Superior temporal gyrus (tissue), 1 donor: ENCODE measurements around the gene OSBPL6.
"Not testable (repeated sequence)": the region's sequence is repeated elsewhere in the genome, so short reads cannot be mapped to it uniquely, and the experiment has no call there.

Experiments
- DNase-seq: peaks from one replicate; pipeline ENCODE4 v3.0.0-alpha.2; 2016; ENCODE audit errors: extremely low spot score

Gene OSBPL6

GRCh38 chr2:178350051-178350450 is 155.7 kb downstream of the OSBPL6 start:
- DNase-seq = no peak

GRCh38 chr2:178357704-178358103 is 163.4 kb downstream of the OSBPL6 start:
- DNase-seq = not testable (repeated sequence)

GRCh38 chr2:178359192-178359912 is 165.0 kb downstream of the OSBPL6 start:
- DNase-seq = no peak

- DNase-seq = no peak
Observed at GRCh38 chr2:178361588-178361987, 167.3 kb downstream of the OSBPL6 start.

- DNase-seq = no peak
Observed at GRCh38 chr2:178363252-178363651, 168.9 kb downstream of the OSBPL6 start.

- no peak for DNase-seq
Observed at GRCh38 chr2:178365116-178365515, 170.8 kb downstream of the OSBPL6 start.

GRCh38 chr2:178366412-178366811 is 172.1 kb downstream of the OSBPL6 start:
- no peak for DNase-seq

- peak; percentile 59 for DNase-seq
Observed at GRCh38 chr2:178367344-178367743, 173.0 kb downstream of the OSBPL6 start.

GRCh38 chr2:178374865-178375264 is 180.6 kb downstream of the OSBPL6 start:
- DNase-seq = no peak

GRCh38 chr2:178377046-178377445 is 182.7 kb downstream of the OSBPL6 start:
- no peak for DNase-seq

- no peak for DNase-seq
Observed at GRCh38 chr2:178379162-178380004, 185.1 kb downstream of the OSBPL6 start.

- no peak for DNase-seq
Observed at GRCh38 chr2:178380763-178381162, 186.5 kb downstream of the OSBPL6 start.

- no peak for DNase-seq
Observed at GRCh38 chr2:178383718-178384117, 189.4 kb downstream of the OSBPL6 start.

GRCh38 chr2:178385595-178386148 is 191.4 kb downstream of the OSBPL6 start:
- no peak for DNase-seq

GRCh38 chr2:178386986-178387597 is 192.8 kb downstream of the OSBPL6 start:
- DNase-seq = no peak

GRCh38 chr2:178388287-178388686 is 194.0 kb downstream of the OSBPL6 start:
- no peak for DNase-seq

- no peak for DNase-seq
Observed at GRCh38 chr2:178391701-178392100, 197.4 kb downstream of the OSBPL6 start.

GRCh38 chr2:178392215-178392614 is 197.9 kb downstream of the OSBPL6 start:
- no peak for DNase-seq

GRCh38 chr2:178394859-178395258 is 200.5 kb downstream of the OSBPL6 start:
- DNase-seq = no peak

GRCh38 chr2:178395295-178395694 is 201.0 kb downstream of the OSBPL6 start:
- no peak for DNase-seq

- DNase-seq = no peak
Observed at GRCh38 chr2:178395941-178396570, 201.7 kb downstream of the OSBPL6 start.
